Measurements from ENCODE around the gene LRRC51.

LRRC51 gene

GRCh38 chr11:72111300-72112142 is 30.9 kb downstream of the LRRC51 start:
- DNase-seq (ENCODE audit: low spot score) = no peak
- TF ChIP-seq, protein P1, sequence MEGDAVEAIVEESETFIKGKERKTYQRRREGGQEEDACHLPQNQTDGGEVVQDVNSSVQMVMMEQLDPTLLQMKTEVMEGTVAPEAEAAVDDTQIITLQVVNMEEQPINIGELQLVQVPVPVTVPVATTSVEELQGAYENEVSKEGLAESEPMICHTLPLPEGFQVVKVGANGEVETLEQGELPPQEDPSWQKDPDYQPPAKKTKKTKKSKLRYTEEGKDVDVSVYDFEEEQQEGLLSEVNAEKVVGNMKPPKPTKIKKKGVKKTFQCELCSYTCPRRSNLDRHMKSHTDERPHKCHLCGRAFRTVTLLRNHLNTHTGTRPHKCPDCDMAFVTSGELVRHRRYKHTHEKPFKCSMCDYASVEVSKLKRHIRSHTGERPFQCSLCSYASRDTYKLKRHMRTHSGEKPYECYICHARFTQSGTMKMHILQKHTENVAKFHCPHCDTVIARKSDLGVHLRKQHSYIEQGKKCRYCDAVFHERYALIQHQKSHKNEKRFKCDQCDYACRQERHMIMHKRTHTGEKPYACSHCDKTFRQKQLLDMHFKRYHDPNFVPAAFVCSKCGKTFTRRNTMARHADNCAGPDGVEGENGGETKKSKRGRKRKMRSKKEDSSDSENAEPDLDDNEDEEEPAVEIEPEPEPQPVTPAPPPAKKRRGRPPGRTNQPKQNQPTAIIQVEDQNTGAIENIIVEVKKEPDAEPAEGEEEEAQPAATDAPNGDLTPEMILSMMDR (IDR thresholded peaks at IDR 0.05; ENCODE audit: extremely low read depth, missing control alignments) = no peak

DNA sequence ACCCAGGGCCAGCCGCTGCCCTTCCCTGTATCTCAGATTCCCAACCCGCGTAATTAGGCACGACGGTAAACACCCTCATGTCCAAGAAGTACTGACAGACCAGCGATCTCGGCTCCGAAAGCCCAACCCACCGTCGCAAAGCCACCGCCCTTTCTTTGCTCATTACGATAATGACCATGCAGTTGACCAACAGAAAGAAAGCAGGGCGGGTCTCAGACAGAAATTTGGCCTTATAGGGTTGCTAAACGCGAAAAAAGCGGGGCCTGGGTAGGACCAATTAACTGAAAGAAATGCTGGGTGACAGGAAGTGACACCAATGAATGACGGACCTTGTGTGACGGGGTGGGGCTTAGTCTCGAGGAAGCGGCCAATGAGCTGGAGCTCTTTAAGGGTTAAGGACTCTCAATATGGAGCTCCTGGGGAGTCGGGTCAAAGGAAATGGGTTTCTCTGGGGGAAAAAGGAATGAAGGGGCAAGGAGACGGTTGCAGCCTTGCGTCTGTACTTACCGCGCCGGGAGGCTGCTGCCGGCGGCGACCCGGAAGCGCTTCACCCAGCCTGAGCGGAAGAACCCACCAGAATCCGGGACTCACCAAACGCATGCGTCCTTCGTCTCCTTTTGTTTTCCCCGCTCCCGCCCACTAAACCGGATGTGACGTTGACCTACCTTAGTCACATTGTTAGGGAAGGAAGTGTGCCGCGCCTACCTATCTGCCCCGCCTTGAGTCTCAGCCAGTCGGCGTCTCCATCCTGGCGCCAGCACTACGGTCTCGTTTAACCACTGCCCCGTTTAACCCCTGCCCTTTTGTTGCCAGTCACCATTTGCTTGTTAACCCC is 31.7 kb downstream of the LRRC51 start, which contains the start of gene ANAPC15:
TSS of gene ANAPC15 (minus strand) at position 553 of the 835 bp plus-strand sequence. CDS start 1,419 bp downstream, outside the sequence.
- peak; percentile 87 for DNase-seq (ENCODE audit: low spot score)
- TF ChIP-seq, protein P1 (IDR thresholded peaks at IDR 0.05; ENCODE audit: extremely low read depth, missing control alignments) = no peak

GRCh38 chr11:72112978-72113808 is 32.5 kb downstream of the LRRC51 start:
- no peak for DNase-seq (ENCODE audit: low spot score)
- TF ChIP-seq, protein P1 (IDR thresholded peaks at IDR 0.05; ENCODE audit: extremely low read depth, missing control alignments) = no peak

- TF ChIP-seq, protein P1 (IDR thresholded peaks at IDR 0.05; ENCODE audit: extremely low read depth, missing control alignments) = no peak
- DNase-seq (ENCODE audit: low spot score) = no peak
Observed at GRCh38 chr11:72114570-72114969, 33.9 kb downstream of the LRRC51 start.

- no peak for DNase-seq (ENCODE audit: low spot score)
- TF ChIP-seq, protein P1 (IDR thresholded peaks at IDR 0.05; ENCODE audit: extremely low read depth, missing control alignments) = no peak
Observed at GRCh38 chr11:72116019-72116755, 35.5 kb downstream of the LRRC51 start.

GRCh38 chr11:72119198-72119597 is 38.5 kb downstream of the LRRC51 start:
- no peak for DNase-seq (ENCODE audit: low spot score)
- TF ChIP-seq, protein P1 (IDR thresholded peaks at IDR 0.05; ENCODE audit: extremely low read depth, missing control alignments) = no peak

Measured in GM20000 (cell line).